Epithelial cell of esophagus (primary cell): ENCODE results near the gene TCAIM.

ENCODE experiments used
- DNase-seq: peaks from one replicate; pipeline ENCODE4 v3.0.0; 2010; ENCODE audit warnings: low read depth
- H3K4me3 ChIP-seq: 2 replicates; pipeline ENCODE4 v1.5.1; 2011; ENCODE audit warnings: mild to moderate bottlenecking, low read length, control low read depth
- TF ChIP-seq, protein P1 (sequence below): IDR thresholded peaks from 2 replicates; pipeline ENCODE4 v1.5.1; 2011; ENCODE audit warnings: low read depth, mild to moderate bottlenecking, low read length, control low read depth, inconsistent platforms; ENCODE audit not compliant: insufficient read depth; ENCODE audit errors: missing control alignments

The TCAIM gene

DNA sequence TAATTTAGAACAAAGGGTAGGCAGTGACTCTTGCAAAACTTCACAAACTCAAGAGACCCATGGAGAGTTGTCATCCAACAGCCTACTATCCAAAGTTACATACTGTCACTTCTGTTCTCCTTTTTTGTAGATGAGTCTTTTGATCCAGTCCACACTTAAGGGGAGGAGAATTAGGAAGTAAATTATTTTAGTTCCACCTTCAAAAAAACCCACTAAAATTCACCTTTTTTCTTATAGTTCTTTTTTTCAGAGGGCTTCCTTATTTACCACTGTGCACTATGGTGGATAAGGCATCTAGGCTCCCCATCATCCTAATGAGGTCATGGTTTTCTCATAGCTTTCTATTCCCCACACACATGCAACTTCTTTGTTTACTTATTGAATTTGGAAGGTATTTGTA, 8.6 kb upstream of the TCAIM start:
- no peak overlapping the region for H3K4me3 ChIP-seq
- TF ChIP-seq, protein P1, sequence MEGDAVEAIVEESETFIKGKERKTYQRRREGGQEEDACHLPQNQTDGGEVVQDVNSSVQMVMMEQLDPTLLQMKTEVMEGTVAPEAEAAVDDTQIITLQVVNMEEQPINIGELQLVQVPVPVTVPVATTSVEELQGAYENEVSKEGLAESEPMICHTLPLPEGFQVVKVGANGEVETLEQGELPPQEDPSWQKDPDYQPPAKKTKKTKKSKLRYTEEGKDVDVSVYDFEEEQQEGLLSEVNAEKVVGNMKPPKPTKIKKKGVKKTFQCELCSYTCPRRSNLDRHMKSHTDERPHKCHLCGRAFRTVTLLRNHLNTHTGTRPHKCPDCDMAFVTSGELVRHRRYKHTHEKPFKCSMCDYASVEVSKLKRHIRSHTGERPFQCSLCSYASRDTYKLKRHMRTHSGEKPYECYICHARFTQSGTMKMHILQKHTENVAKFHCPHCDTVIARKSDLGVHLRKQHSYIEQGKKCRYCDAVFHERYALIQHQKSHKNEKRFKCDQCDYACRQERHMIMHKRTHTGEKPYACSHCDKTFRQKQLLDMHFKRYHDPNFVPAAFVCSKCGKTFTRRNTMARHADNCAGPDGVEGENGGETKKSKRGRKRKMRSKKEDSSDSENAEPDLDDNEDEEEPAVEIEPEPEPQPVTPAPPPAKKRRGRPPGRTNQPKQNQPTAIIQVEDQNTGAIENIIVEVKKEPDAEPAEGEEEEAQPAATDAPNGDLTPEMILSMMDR, result no peak
- no peak for DNase-seq

DNA sequence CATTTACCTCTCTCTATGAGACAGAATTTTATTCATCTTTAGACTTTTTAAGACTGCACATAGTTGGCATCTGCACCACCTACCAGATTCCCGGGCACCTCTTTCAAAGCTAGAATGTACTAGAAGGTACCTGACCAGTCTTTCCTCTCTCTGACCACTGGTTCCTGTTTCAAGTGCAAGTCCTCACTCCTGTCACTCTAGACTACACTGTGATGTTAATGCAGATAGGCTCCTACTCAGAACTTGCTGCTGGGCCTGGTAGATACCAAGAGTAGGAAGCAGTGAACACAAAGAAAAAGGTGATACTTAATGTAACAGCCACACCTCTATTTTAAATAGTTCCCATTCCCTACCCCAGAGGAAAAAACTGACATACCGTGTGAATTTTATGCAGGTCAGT, 8.1 kb upstream of the TCAIM start:
- no peak for DNase-seq
- TF ChIP-seq, protein P1, result no peak
- no peak overlapping the region for H3K4me3 ChIP-seq

DNA sequence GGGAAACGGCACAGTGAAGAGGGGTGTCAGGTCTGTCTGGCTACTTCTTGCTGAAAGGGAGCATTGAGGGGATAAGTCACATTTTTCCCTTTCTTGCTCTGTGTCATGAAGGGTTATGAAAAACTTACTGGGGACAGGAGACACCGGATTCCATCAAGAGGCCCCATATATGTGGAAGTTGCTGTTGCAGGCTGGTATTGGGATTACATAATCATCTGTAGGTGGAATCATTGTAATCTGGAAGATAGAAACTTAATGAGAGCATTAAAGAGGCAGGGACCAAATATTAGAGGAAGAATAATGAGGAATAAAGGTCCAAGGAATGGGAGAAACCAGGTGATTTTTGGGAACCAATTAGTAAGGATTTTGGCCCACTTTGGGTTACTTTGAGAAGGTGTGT, 4.2 kb upstream of the TCAIM start:
- DNase-seq, result no peak
- TF ChIP-seq, protein P1, result no peak
- H3K4me3 ChIP-seq, result no peak overlapping the region

DNA sequence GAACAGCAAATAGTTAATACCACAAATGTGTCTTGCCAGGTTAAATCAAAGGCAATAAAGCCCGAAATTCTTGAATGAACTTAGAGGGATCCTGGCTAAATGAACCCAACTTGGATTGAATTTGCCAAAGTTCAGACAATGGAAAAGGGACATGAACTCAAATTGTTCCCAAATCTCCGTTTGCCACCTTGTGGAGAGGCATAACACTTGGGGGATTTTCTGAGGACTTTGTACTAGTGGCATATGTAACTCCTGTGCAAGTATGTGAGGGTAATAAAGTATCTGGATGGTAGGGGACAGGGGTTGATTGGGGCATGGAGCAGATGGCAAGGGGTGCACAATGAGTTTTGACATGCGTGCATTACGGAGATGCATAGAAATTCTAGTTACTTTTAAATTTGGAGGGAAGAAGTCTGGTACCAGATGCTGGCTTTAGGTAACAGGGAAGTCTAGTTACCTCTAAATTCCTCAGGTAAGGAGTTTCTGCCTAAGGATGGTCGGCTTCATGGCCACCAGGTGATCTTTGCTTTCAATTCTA, 1.2 kb upstream of the TCAIM start:
- H3K4me3 ChIP-seq, result peak overlapping the region; percentile 96
- DNase-seq, result no peak
- TF ChIP-seq, protein P1, result peak; percentile 7

DNA sequence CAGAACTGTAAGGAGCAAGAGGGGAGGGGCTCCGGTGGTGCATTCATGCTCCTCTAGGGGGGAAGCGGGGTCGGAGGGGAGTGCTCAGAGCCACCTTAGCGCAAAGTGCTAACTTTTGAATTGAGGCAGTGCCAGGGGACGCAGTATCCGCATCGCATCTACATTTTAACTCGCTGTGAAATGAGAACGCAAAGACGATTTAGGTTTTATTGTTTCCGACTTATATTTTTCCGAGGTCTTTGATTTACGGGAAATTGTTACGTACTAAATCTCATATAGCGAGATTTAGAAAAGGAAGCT, 212 bp downstream of the TCAIM start:
- peak overlapping the region; percentile 96 for H3K4me3 ChIP-seq
- no peak for DNase-seq
- TF ChIP-seq, protein P1, result no peak

DNA sequence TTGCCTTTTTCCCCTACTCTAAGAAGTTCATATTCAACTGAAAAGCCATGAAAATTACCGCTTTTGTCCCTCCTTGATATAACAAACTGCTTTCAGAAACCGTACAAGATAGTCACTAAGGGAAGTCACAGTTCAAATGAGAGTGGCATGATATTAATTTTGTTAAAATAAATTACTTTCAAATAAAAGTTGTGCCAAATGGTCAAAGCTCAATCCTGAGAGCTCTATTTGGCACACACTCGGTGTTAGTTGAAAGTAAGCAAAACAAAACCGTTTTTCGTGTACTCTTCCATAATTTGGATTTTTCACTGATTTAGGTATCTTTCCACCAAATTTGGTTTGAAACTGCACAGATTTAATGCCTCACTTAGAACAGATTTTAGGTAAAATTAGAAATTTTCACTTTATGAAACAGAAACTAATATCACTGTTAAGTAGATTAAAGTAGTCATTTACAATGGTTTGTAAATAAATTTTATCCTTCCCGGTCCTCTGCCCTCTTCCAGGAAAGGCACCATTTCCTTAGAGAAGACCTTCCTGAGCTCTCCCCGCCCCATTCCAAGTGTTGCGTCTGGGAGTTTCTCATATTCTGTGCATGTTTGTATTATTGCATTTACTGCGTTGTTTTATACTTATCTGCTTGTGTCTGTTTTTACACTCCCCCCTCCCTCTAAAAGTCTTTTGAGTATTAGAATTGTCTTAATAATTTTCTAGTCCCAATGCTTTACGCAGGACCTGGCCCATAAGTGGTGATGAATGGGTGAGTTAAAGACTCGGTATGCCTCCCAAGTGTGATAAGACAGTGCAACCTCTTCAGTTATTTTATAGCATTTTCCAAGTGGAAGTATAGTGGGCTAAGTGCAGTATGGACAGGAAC, 853 bp downstream of the TCAIM start:
- TF ChIP-seq, protein P1, result no peak
- H3K4me3 ChIP-seq, result peak overlapping the region; percentile 96
- peak; percentile 14 for DNase-seq

DNA sequence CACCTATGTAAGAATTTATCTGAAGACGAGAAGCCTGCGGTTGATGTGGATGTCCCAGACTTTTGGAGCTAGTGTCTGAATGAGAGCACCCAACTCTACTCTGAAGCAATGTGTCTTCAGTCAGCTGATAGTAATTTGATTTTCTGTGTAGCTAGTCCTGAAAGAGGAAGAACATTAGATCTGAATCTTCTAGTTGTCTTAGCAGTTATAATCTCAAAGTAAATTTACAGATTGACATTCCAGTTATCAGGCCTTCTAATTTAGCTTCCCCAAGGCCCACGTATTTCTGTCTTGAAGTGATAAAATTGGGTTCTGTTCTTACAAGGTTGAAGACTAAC, 1.5 kb downstream of the TCAIM start:
- no peak for DNase-seq
- TF ChIP-seq, protein P1, result no peak
- peak overlapping the region; percentile 96 for H3K4me3 ChIP-seq
